ENCODE results near the gene PCSK4.
A peak's percentile ranks its signal among the peaks of the same experiment; 100 is the strongest.

Gene PCSK4

GRCh38 chr19:1446713-1447481 lies 43.3 kb downstream of the PCSK4 start:
- H3K27ac ChIP-seq, result no peak overlapping the region

GRCh38 chr19:1445932-1446712 lies 44.0 kb downstream of the PCSK4 start:
- no peak for TF ChIP-seq CTCF (IDR thresholded peaks at IDR 0.05)
- no peak for TF ChIP-seq ZFX (IDR thresholded peaks at IDR 0.05; ENCODE audit: borderline replicate concordance)

More at GRCh38 chr19:1446713-1447481, 43.3 kb downstream of the PCSK4 start:
- TF ChIP-seq ZFX (IDR thresholded peaks at IDR 0.05; ENCODE audit: borderline replicate concordance) (no peak), CTCF (IDR thresholded peaks at IDR 0.05) (no peak)

GRCh38 chr19:1445185-1445931 lies 44.8 kb downstream of the PCSK4 start:
- TF ChIP-seq CTCF (IDR thresholded peaks at IDR 0.05), result peak; percentile 99
- no peak for TF ChIP-seq ZFX (IDR thresholded peaks at IDR 0.05; ENCODE audit: borderline replicate concordance)
- H3K27ac ChIP-seq, result peak overlapping the region; percentile 88

More at GRCh38 chr19:1445932-1446712, 44.0 kb downstream of the PCSK4 start:
- H3K27ac ChIP-seq, result no peak overlapping the region

GRCh38 chr19:1441677-1442438 lies 48.3 kb downstream of the PCSK4 start:
- H3K27ac ChIP-seq, result peak overlapping the region; percentile 88
- TF ChIP-seq CTCF (IDR thresholded peaks at IDR 0.05) (no peak), ZFX (IDR thresholded peaks at IDR 0.05; ENCODE audit: borderline replicate concordance) (no peak)

GRCh38 chr19:1441022-1441426 lies 49.1 kb downstream of the PCSK4 start:
- H3K27ac ChIP-seq, result peak overlapping the region; percentile 88
- no peak for TF ChIP-seq ZFX (IDR thresholded peaks at IDR 0.05; ENCODE audit: borderline replicate concordance)
- TF ChIP-seq CTCF (IDR thresholded peaks at IDR 0.05), result no peak

GRCh38 chr19:1440418-1440801 lies 49.7 kb downstream of the PCSK4 start:
- H3K27ac ChIP-seq, result peak overlapping the region; percentile 88
- no peak for TF ChIP-seq ZFX (IDR thresholded peaks at IDR 0.05; ENCODE audit: borderline replicate concordance)
- no peak for TF ChIP-seq CTCF (IDR thresholded peaks at IDR 0.05)

- peak overlapping the region; percentile 88 for H3K27ac ChIP-seq
These were observed 50.4 kb downstream of the PCSK4 start for GRCh38 chr19:1439525-1440417.

Data from 22Rv1 (cell line).